ENCODE data around the gene RUSF1. TPM values are rescaled to one million over a fixed set of nuclear protein-coding genes. Genes with fewer than 3 reads are reported as not detected.
"Not testable (repeated sequence)": the region's sequence is repeated elsewhere in the genome, so short reads cannot be mapped to it uniquely, and the experiment has no call there.

The RUSF1 gene
- total RNA-seq, 1 donor from 2014 or later, result 39.3 TPM

DNA sequence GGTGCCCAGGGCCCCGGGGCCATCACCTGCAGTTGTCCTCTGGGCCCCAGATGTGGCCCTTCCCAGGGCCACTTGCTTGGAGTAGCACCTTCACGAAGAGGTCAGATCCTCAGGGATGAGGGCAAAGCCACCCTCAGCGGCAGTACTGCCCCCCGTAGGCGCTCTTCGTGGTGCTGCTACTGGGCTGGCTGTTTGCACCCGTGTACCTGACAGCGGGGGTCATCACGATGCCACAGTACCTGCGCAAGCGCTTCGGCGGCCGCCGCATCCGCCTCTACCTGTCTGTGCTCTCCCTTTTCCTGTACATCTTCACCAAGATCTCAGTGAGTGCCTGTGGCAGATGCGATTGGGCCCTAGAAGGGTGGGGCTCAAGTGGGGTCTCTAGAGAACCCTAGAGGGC is 22.6 kb downstream of the RUSF1 start:
- DNase-seq, result no peak

DNA sequence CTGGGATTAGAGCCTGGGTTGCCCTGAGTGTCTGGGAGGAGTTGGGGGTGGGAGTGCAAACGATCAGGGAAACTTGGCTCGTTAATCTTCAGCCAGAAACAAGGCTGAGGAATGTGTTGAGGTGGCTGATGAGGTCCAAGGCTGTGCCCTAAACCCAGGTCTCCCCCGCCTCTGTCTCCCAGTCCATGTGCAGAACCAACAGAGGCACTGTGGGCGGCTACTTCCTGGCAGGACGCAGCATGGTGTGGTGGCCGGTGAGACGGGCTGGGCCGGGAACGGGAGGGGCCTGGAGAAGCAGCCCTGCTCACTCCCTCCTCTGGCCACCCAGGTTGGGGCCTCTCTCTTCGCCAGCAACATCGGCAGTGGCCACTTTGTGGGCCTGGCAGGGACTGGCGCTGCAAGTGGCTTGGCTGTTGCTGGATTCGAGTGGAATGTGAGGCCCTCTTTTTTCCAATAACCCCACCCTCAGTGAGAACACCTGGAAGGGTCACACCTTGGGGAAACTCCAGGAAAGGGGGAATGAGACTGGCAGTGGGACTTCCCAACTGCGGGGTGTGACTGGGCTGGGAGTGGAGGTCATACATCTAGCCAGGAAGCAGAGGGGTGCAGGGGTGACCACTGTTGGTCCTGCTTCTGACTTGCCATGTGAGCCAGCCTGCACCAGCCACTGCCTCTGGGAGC is 23.6 kb downstream of the RUSF1 start:
- DNase-seq, result peak; percentile 14

DNA sequence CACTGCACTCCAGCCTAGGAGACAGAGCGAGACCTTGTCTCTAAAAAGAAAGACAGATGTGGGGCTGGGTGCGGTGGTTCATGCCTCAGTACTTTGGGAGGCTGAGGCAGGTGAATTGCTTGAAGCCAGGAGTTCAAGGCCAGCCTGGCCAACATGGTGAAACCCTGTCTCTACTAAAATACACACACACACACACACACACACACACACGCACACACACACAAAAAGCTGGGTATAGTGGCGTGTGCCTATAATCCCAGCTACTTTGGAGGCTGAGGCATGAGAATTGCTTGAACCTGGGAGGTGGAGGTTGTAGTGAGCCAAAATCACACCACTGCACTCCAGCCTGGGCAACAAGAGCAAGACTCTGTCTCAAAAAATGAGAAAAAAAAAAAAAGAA is 24.1 kb downstream of the RUSF1 start:
- not testable (repeated sequence) for DNase-seq

DNA sequence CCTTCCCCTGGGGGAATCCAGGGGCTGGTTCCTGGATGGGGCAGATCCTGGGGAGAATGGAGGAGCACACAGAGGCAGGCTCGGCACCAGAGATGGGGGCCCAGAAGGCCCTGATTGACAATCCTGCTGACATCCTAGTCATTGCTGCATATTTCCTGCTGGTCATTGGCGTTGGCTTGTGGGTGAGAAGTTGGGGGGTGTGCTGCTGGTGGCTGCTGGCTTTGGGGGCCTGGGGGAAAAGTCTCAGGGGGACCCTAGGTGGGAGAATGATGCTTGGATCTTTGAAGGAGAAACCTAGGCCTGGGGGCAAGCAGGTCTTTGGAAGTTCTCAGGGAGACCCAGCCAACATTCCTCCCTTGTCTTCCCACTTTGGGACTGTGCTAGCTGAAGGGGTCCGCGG is 25.1 kb downstream of the RUSF1 start, which contains the start of gene SLC5A2:
Gene SLC5A2 (plus strand): TSS at position 43 of the 400 bp plus-strand sequence. CDS start 14 bp downstream, at position 57.
- DNase-seq, result no peak

DNA sequence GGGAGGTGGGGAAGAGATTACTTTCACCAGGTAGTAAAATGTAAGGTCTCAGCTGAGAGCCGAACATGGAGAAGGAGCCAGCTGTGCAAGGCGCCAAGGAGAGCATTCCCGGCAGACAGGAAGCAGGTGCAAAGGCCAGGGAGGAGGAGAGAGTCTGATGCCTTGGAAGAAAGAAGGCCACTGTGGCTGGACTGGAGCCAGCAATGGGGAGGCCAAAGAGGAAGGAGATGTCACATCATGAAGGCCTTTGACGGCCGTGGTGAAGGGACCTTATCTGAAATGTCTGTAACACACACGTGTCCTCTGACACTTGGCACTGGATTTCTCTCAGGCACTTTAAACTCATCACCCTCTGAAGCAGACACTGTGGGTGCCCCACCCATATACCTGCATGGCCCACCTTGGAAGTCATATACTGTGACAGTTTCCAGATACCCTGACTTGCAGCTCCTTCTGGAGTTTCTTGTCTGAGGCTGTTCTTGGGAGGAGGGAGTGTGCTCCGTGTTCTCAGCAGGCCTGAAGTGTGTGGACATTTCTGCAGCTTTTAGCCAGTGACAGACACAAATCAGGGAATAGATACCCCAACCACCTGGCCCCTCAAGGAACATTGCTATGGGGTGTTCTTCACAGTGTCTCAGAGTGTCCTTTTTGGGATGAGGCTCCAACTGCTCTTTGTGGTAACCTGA is 27.2 kb downstream of the RUSF1 start:
- peak; percentile 60 for DNase-seq

DNA sequence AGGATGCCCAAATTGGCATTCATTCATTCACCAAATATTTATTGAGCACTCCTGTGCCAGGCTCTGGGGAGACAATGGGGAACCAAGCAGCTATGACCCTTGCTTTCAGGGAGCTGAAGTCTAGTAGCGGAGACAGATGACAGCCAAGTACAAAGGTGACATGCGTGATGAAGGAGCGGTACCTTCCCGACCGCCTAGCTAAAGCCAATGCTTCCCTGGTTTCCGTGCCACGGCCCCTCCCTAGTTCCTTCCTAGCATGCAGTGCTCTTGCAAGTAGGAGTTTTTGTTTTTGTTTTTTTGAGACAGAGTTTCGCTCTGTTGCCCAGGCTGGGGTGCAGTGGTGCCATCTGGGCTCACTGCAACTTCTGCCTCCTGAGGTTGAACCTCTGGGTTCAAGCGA is 28.4 kb downstream of the RUSF1 start:
- no peak for DNase-seq

DNA sequence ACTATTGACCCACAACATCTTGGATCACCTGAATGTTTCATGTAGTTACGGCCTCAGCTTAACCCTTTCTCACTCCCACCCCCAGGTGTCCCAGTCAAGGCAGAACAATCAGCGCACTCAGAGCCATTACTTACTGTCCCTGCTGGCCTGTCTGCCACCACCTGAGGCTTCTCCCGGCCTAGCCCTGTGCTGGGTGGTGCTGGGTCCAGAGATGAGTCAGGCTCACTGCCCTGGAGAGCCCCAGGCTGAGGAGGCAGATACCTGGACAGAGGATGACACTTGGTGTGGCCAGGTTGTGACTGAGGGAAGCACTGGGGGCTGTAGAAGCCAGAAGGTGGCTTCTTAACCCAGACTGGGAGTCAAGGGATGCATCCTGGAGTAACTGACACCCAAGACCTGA is 29.2 kb downstream of the RUSF1 start:
- no peak for DNase-seq

DNA sequence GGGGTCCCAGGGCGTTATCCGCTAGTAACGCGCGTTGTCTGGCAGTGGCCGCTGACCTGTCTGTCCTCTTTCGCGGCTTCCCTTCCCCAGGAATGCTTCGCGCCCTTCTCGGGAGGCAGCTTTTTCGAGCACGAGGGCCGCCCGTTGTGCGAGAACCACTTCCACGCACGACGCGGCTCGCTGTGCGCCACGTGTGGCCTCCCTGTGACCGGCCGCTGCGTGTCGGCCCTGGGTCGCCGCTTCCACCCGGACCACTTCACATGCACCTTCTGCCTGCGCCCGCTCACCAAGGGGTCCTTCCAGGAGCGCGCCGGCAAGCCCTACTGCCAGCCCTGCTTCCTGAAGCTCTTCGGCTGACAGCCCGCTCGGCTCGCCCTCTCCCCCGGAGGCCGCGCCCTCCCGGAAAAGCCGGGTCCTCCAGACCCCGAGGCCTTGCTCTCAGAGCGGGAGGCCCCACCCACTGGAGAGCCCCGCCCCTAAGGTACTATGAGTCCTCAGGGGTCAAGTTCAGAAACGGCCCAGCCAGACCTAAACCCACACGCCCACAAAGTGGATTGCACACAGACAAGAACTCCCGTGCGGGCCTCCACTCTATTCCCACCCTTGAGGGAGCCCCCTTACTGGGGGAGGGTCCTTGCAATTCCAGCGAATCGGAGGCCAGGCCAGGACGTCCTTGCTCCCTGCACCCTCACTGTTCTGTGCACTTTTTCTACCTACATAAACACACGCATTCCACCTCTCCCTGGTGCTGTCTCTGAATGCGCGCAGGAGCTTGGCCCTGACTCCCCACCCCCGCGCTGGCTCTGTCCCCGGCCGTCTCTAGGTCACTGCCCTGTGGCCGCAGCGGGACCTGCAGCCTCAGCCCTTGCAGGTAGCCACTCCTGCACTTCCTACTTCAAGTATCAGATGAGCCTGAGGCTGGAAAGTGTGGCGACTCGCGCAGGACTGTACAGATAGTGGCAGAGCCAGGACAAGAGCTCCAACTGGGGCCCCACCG is 30.7 kb downstream of the RUSF1 start:
- DNase-seq, result no peak

DNA sequence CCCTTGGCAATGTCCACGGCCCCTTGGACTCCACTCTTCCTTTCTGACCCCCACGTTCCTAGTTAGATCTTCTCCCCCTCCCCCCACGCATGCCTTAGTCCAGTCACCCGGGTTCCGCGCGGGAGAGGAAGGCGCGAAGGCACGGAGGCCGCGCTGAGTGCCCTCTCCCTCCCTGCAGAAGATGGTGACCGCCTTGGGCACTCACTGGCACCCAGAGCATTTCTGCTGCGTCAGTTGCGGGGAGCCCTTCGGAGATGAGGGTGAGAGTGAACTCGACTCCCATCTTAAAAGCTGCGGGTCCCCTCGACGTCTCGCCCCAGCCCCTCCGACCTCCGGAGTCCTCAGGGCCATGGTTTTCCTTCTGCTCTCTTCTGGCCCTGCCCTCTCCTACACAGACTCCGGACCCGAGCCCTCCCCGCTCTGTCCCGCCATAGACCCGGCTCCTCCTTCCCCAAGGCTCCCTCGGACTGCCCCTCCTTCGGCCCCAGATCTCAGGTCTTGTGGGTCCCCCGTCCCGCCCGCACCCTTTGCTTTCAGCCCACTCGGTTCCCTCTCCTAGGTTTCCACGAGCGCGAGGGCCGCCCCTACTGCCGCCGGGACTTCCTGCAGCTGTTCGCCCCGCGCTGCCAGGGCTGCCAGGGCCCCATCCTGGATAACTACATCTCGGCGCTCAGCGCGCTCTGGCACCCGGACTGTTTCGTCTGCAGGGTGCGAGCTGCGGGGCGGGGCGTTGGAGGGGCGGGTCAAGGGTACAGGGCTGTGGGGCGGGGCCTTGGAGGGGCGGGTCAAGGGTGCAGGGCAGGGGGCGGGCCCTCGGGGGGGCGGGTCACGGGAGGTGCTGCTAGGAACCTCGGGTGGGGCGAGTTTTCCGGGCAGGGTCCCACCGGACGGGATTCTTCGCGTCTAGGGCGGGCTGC is 31.6 kb downstream of the RUSF1 start:
- DNase-seq, result no peak

DNA sequence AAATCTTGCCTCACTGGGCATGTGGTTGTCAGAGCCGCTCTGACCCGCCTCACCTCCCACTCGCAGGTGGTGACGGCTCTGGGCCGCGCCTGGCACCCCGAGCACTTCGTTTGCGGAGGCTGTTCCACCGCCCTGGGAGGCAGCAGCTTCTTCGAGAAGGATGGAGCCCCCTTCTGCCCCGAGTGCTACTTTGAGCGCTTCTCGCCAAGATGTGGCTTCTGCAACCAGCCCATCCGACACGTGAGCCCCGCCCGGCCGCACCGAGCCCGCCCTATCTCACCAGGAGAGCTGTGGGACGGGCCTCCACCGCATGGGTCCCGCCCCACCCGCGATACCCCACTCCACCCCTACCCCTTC is 32.3 kb downstream of the RUSF1 start:
- DNase-seq, result no peak

DNA sequence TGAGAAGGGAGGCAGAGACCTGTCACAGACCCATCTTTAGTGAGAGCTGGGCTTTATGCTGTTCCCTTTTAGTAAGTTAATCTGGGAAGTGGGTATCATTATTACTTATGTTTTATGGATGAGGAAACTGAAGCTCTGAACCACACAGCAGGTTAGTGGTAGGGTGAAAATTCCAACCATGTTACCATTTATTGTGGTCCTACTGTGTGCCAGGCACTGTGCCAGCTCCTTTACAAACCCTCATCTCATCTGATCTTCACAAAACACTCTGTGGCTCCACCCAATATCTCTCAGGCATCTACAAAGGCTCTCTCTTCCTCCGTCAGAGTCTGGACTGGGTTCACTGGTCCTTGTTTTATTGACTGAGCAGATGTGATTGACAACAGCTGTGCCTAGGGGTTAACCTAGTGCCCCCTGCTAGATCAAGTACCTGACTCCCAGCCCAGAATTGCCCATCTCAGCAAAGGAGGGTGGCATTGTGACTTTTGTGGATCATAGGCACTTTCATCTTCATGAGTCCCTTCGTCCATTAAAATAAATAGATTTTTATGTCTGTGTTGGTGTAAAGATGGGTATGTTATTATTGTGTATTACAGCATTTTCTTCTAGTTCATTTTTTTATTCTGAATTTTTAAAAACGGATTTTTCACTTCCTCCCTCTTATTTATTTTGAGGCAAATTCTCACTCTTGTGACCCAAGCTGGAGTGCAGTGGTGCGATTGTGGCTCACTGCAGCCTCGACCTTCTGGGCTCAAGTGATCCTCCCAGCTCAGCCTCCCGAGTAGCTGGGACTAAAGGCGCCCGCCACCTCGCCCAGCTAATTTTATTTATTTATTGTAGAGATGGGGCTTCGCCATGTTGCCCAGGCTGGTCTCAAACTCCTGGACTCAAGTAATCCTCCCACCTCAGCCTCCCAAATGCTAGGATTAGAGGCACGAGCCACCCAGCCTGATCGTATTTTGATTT is 33.1 kb downstream of the RUSF1 start:
- no peak for DNase-seq

DNA sequence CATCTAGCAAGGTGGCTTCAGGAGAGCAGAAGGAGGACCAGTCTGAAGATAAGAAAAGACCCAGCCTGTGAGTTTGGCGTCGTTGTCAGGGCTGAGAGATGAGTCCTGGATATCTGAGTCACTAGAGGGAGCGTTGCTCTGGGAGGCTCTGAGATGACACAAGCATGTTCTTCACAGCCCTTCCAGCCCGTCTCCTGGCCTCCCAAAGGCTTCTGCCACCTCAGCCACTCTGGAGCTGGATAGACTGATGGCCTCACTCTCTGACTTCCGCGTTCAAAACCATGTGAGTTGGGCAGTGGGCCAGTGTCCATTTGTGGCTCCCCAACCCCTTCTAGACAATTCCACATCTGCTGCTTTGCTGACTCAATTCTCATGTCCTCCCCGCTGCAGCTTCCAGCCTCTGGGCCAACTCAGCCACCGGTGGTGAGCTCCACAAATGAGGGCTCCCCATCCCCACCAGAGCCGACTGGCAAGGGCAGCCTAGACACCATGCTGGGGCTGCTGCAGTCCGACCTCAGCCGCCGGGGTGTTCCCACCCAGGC is 33.9 kb downstream of the RUSF1 start:
- DNase-seq, result no peak

DNA sequence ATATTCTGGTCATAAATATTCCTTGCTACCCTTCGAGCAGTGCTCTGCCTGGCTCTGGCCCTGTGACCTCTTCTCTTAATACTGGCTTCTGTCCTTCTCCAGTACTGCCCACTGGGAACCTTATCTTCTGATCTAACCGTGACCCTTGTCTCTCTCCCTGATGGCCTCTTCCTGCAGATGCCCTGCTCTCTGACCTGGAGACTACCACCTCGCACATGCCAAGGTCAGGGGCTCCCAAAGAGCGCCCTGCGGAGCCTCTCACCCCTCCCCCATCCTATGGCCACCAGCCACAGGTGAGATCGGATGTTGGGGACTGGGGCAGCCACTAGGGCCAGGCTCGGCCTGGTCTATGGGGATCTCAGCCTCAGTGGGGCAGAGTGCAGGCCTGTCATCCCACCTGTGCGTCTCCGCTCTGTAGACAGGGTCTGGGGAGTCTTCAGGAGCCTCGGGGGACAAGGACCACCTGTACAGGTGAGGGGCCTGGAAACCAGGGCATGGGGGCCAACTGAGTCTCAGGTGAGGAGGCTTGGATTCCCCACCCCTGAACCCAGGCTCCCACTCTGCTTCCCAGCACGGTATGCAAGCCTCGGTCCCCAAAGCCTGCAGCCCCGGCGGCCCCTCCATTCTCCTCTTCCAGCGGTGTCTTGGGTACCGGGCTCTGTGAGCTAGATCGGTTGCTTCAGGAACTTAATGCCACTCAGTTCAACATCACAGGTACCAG is 34.8 kb downstream of the RUSF1 start:
- no peak for DNase-seq

DNA sequence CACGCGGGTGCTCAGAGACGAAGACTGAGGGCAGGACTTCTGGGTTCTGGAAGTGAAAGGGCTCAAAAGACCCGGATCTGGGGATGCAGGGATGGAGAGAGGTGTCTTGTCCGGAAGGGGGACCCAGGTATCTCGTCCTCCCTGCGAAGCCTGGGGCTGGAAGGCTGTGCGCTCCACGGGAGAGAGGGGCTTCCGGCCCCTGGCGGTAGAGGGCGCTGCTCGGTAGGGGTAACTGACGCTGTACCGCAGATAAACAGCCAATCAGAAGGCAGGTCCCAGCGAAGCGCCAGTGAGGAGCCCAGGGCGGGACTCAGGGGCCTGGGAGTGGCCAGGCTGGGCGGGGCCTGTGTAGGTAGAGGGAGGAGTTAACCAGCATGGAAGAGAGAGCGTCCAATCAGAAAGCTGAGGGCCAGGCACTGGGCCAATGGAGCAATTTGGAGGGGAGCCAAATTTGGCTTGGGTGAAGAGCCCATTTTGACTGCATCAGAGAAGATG is 35.4 kb downstream of the RUSF1 start:
- peak; percentile 95 for DNase-seq

DNA sequence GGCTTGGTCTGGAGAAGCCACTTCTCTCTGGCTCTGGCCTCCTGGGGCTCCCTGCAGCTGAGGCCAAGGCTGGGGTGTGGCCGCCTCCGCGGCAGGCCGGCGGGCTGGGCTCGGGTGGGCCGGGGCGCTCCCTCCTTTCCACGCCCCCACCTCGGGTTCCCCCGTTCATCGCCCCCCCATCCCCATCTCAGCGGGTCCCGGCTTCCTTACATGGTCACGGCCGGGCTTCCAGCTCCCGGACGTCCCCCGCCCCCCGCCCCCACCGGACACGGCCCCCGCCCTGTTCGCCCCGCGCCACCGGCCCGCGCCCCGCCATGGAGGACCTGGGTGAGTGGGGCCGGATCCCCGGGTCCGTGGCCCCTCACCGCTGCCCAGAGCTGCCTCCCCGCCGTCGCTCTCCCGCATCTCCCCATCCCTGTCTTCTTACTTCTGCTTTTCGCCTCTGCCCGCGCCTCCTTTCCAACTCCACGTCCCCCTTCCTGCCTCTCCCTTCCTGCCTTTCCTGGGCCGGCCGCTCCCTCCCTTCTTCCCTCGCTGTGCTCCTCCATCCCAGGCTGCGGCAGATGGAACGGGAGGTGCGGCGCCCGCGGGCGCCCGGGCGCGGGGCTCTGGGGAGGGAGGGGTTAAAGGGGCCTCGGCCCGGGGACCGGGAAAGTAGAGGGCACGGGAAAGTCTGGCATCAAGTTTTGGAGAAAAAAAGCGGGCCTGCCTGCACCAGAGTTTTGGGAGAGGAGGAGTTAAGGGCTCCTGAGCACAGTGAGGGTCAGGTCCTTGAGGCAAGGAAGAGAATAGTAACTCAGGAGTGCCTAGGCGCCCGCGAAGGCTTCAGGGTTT is 36.1 kb downstream of the RUSF1 start, which contains the start of gene TGFB1I1:
Gene TGFB1I1 (plus strand): TSS at position 278 of the 834 bp plus-strand sequence. CDS start 37 bp downstream, at position 315.
- peak; percentile 76 for DNase-seq

DNA sequence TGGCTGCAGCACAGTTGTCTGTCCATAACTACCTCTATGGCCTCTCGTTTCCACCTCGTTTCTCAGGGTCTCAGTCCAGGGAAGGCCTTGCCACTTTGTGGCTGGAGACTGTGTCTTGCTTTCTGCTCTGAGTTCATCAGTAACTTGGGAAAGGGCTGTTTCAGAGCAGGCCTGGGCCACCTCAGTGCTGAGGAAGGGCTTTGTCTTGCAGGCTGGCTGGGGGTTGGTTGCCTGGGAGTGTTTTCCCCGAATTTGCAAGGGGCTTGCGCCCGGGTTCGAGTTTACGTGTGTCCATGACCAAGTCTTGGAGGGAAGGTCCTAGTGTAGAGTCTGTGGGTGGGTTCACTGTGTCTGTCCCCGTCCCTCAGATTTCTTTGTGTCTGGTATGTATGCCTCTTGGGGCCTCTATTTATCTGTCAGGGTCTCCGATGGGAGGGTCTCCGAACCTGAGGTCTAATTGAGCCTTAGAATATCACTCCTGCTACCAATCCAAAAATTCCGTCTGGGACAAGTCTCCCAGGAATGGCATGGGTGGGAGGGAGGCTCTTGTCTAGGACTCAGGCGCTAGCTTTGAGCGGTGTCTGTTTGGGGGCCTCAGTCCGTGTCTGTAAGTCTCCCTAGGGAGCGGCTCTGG is 36.8 kb downstream of the RUSF1 start:
- peak; percentile 22 for DNase-seq

DNA sequence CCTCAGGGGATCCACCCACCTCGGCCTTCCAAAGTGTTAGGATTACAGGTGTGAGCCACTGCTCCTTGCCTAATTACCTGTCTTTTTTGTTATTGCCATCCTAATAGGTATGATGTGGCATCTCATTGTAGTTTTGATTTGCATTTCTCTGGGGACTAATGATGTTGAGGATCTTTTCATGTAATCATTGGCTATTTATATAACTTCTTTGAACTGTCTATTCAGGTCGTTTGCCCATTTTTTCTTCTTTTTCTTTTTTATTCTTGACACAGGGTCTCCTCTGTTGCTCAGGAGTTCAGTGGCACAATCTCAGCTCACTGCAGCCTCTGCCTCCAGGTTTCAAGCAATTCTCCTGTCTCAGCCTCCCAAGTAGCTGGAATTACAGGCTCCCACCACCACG is 37.6 kb downstream of the RUSF1 start:
- no peak for DNase-seq

DNA sequence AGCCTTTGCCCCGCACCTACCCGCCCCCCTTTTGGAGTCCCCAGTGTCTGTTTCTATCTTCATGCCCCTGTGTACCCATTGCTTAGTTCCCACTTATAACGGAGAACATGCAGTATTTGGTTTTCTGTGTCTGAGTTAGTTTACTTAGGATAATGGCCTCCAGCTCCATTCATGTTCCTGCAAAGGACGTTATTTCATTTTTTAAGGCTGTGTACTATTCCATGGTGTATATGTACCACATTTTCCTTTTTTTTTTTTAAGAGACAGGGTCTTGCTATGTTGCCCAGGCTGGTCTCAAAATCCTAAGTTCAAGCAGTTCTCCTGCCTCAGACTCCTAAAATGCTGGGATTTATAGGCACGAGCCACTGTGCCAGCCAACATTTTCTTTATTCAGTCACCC is 40.3 kb downstream of the RUSF1 start:
- no peak for DNase-seq

Data from dermis blood vessel endothelial cell (primary cell).